Sigmoid colon (tissue), 3 donors: ENCODE data around the gene NAXD.

Experiments
- CTCF ChIP-seq, 4 experiments: fragments of 450-650 bp in 3 of 4; fragments of 200-600 bp in 1 of 4; IDR thresholded peaks; one replicate each; pipeline ENCODE4 v1.5.1; 2016 to 2019; ENCODE audit warnings: antibody characterized with exemption in 4 of 4, mild to moderate bottlenecking in 3 of 4, moderate library complexity in 2 of 4
- POLR2A ChIP-seq, 2 donors: fragments of 450-650 bp; IDR thresholded peaks; one replicate each; pipeline ENCODE4 v1.6.1; 2016; ENCODE audit warnings: antibody characterized with exemption in 2 of 2, mild to moderate bottlenecking in 2 of 2, moderate library complexity in 2 of 2

DNA sequence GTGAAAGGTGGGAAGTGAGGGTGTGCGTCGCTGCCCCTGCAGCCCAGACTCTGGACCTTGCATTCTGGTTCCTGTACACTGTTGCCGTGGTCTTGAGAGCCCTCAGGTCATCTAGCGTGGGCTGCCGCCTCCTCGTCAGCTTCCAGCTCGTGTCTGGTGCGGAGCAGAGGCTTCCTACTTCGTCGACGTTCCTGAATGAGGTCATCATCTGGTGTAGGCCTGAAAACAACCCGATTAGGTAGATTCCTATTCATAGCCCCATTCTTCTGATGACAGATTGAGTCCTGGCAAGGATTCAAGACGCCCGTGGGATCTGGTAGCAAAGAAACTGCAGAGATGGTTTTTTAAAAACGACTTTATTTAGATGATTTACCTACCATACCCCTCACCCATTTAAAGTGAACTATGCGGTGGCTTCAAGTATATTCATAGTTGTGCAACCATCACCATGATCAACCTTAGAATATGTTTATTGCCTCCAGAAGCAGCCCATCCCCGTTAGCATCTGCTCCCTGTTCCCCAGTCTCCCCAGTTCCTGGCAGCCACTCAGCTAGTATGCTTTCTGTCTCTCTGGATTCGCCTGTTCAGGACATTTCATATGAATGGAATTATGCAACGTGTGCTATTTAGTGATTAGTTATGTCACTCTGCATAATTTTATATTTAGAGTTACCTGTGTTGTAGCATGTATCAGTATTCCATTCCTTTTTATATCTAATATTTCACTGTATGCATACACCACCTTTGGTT is 13.8 kb downstream of the NAXD start:
- TF ChIP-seq CTCF (IDR thresholded peaks at IDR 0.05) (no peak), POLR2A (IDR thresholded peaks at IDR 0.05) (no peak)
